NCI-H82 (cell line): Measurements from ENCODE around the gene GDI2.
"Not testable (repeated sequence)": the region's sequence is repeated elsewhere in the genome, so short reads cannot be mapped to it uniquely, and the experiment has no call there.

Experiments used
- DNase-seq: peaks from one replicate; lab custom pipeline; 2025; lab: John Stamatoyannopoulos, UW

The GDI2 gene

GRCh38 chr10:5782174-5782573, 31.1 kb downstream of the GDI2 start:
- no peak for DNase-seq

GRCh38 chr10:5779730-5780129, 33.5 kb downstream of the GDI2 start:
- no peak for DNase-seq

DNA sequence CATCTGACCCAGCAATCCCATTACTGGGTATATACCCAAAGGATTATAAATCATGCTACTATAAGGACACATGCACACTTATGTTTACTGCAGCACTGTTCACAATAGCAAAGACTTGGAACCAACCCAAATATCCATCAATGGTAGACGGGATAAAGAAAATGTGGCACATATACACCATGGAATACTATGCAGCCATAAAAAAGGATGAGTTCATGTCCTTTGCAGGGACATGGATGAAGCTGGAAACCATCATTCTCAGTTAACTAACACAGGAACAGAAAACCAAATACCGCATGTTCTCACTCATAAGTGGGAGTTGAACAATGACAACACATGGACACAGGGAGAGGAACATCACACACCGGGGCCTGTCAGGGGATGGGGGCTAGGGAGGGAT, 35.5 kb downstream of the GDI2 start:
- DNase-seq = not testable (repeated sequence)

- DNase-seq = no peak
These were observed 36.4 kb downstream of the GDI2 start for GRCh38 chr10:5776881-5777197.

DNA sequence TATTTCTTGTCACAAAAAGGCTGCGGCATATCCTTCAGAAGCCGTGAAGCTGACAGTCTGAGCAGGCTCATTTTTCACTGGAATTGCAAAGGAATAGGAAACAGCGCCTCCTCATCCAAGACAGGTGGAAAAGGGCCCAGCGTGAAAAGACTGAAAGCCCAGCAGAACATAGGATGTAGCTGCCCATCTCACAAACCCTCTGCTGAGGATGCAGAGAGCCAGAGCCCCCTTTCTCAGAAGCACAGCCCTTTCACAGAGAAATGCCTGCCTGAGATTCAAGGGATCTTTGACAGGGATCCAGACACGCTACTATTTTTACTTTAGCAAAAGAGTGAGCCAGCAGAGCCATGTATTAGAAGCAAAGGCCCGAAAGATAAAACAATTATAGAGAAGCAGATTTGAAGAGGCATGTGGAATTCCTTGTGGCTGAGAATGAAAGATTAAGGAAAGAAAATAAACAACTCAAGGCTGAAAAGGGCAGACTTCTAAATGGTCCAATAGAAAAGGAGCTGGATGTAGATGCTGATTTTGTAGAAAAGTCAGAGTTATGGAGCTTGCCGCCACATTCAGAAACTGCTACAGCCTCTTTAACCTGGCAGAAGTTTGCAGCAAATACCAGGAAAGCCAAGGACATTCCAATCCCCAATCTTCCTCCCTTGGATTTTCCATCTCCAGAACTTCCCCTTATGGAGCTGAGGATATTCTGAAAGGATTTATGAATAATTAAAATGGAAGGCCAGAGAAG, 36.9 kb downstream of the GDI2 start:
- no peak for DNase-seq

GRCh38 chr10:5775685-5776084, 37.5 kb downstream of the GDI2 start:
- DNase-seq = no peak

GRCh38 chr10:5774987-5775620, 38.1 kb downstream of the GDI2 start:
- no peak for DNase-seq

DNA sequence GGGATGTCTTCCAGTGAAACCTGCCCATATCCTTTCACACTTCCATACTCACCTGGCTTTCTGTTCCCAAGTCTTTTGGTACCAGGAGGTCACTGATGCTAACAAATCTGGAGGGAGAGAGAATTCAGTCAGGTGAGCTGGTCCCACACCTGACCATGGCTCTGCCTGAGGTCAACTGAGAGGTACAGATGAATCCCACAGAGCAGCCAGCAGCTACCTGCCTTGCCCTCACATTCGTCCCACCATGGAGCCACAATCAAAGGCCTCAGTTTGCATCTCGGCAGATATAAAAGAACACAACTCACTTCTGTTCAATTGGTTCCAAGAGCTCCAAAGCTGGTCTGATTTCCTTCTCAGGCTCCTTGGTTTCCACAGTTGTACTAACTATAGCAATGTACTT, 47.0 kb downstream of the GDI2 start:
- no peak for DNase-seq

- DNase-seq = no peak
These were observed 47.6 kb downstream of the GDI2 start for GRCh38 chr10:5765617-5766016.

- no peak for DNase-seq
These were observed 48.6 kb downstream of the GDI2 start for GRCh38 chr10:5764422-5765297.

- DNase-seq = no peak
These were observed 50.7 kb downstream of the GDI2 start for GRCh38 chr10:5762531-5762930.

DNA sequence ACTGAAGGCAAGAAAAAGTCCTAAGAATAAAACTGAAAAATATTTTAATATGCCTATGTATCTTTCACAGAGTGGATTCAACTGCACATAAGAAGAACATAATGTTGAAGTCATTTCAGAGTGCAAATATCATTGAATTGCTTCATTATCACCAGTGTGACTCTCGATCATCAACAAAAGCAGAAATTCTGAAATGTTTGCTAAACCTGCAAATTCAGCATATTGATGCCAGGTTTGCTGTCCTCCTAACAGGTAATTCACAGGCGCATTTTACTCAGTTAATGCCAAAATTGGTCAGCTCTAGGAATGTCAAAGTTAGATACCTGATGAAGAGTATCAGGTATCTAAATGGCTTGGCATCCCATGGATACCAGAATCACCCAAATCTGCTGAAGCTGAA, 52.0 kb downstream of the GDI2 start:
- DNase-seq = no peak

GRCh38 chr10:5760515-5760914, 52.7 kb downstream of the GDI2 start:
- DNase-seq = no peak

GRCh38 chr10:5758927-5759326, 54.3 kb downstream of the GDI2 start:
- no peak for DNase-seq

GRCh38 chr10:5757766-5758517, 55.3 kb downstream of the GDI2 start:
- DNase-seq = no peak

DNA sequence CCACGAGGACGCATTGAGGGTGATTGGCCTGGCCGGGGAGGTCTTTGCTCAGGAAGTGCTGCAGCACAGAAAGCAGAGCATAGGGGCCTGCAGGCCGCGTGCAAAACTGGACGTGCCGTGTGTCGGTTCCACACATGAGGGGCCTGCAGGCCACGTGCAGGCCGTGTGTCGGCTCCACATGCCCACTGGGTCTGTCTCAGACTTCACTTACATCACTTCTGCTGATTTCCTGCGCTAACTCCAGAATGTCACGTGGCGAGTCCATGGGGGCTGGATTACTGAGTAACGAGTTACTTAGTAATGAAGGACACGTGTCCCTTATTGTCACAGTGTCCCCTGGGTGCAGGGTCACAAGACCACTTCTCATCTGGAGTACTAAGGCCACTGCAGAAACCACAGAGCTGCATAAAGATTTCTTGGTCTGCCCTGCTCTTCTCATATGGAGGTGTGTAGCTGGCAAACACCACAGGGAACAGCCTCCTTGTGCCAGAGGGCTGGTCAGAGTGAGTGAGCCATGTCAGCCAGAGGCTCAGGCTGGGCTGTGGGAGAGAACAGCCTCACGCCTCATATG, 60.8 kb downstream of the GDI2 start:
- no peak for DNase-seq

DNA sequence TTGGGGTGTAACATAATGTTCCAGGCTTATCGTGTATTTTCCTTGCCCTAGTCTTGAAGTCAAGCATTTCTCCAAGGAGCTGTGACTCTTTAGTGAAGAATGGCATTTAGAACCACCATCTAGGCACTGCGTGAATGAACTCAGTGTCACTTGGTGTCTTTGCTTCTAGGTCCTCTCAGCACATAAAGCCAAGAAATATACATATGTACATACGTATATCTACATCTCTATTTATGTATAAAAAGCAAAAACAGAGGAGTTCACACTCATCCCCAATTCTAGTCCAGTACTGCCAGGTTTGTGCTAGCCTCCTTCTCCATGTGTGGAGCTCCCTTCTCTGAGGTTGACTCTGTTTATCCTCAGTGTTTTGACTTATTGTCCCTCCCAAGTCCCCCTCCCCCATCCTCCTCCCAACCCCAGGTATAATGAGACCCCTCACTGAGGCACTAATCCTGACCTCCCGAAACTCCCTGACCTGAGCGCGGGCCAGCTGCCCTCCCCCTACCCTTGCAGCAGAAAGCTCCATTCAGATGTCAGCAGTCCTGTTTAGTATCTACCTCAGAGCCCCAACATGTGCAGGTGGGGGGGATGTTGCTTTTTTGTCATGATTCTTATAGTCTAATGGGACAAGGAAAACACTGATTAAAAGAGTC, 61.5 kb downstream of the GDI2 start:
- no peak for DNase-seq

- no peak for DNase-seq
These were observed 64.8 kb downstream of the GDI2 start for GRCh38 chr10:5748394-5748803.

GRCh38 chr10:5746197-5746596, 67.0 kb downstream of the GDI2 start:
- DNase-seq = no peak

- DNase-seq = no peak
These were observed 68.4 kb downstream of the GDI2 start for GRCh38 chr10:5744849-5745248.

- no peak for DNase-seq
These were observed 69.5 kb downstream of the GDI2 start for GRCh38 chr10:5743736-5744135.
